Parathyroid adenoma (tissue), 2 donors: ENCODE data around the gene NUP98.

ENCODE experiments used
- H2AFZ ChIP-seq: fragments of 300-600 bp; sonication (generic); one replicate; pipeline ENCODE4 v1.7.0; 2017; ENCODE audit warnings: antibody characterized with exemption, mild to moderate bottlenecking
- H3K27ac ChIP-seq: fragments of 300-600 bp; sonication (generic); one replicate; pipeline ENCODE4 v1.7.0; 2017
- H3K27me3 ChIP-seq: fragments of 300-600 bp; sonication (generic); one replicate; pipeline ENCODE4 v1.7.0; 2017; ENCODE audit warnings: low read length; ENCODE audit not compliant: control insufficient read depth, insufficient read depth
- H3K36me3 ChIP-seq: fragments of 300-600 bp; sonication (generic); one replicate; pipeline ENCODE4 v1.7.0; 2017; ENCODE audit warnings: low read length; ENCODE audit not compliant: control insufficient read depth, insufficient read depth
- H3K4me1 ChIP-seq: fragments of 300-600 bp; sonication (generic); one replicate; pipeline ENCODE4 v1.7.0; 2017; ENCODE audit warnings: control low read depth
- H3K4me2 ChIP-seq: fragments of 300-600 bp; sonication (generic); one replicate; pipeline ENCODE4 v1.7.0; 2017; ENCODE audit warnings: low read length
- H3K4me3 ChIP-seq: fragments of 300-600 bp; sonication (generic); one replicate; pipeline ENCODE4 v1.7.0; 2017; ENCODE audit warnings: low read depth, low read length
- H3K79me2 ChIP-seq: fragments of 300-600 bp; sonication (generic); one replicate; pipeline ENCODE4 v1.7.0; 2017; ENCODE audit warnings: control low read depth
- H3K9ac ChIP-seq: fragments of 300-600 bp; sonication (generic); one replicate; pipeline ENCODE4 v1.7.0; 2017; ENCODE audit warnings: mild to moderate bottlenecking
- H3K9me3 ChIP-seq: fragments of 300-600 bp; sonication (generic); one replicate; pipeline ENCODE4 v1.7.0; 2017; ENCODE audit warnings: low read length; ENCODE audit not compliant: control insufficient read depth
- CTCF ChIP-seq: fragments of 300-600 bp; sonication (generic); IDR thresholded peaks from one replicate; pipeline ENCODE4 v1.7.0; 2017; ENCODE audit warnings: antibody characterized with exemption, mild to moderate bottlenecking
- donor health status: primary hyperparathyroidism.

The NUP98 gene

GRCh38 chr11:3841426-3842350 is 44.3 kb upstream of the NUP98 start:
- Histone ChIP-seq H3K27me3 (no peaks in the 10 kb centered on the region), H3K4me1 (peaks cover 3% of the 10 kb centered on the region), H3K4me2 (peak overlapping the region; percentile 69), H3K9me3 (no peaks in the 10 kb centered on the region), H3K79me2 (no peaks in the 10 kb centered on the region), H3K27ac (peak overlapping the region; percentile 95), H2AFZ (peak overlapping the region; percentile 88), H3K9ac (peak overlapping the region; percentile 84), H3K4me3 (peak overlapping the region; percentile 57), H3K36me3 (no peaks in the 10 kb centered on the region)
- TF ChIP-seq CTCF: peak; percentile 74

GRCh38 chr11:3840870-3841425 is 43.6 kb upstream of the NUP98 start, which contains the start of gene RHOG:
Gene RHOG (minus strand): TSS chr11:3840959. CDS start chr11:3828138, 12,821 bp downstream.
- Histone ChIP-seq H3K4me1 (peaks cover 3% of the 10 kb centered on the region), H3K27ac (peak within 1 kb of the TSS; percentile 95), H3K9me3 (no peaks in the 10 kb centered on the region), H2AFZ (peak within 1 kb of the TSS; percentile 88), H3K79me2 (no peaks in the 10 kb centered on the region), H3K4me2 (peak within 1 kb of the TSS; percentile 69), H3K4me3 (peak within 1 kb of the TSS; percentile 57), H3K9ac (peak within 1 kb of the TSS; percentile 84), H3K36me3 (no peaks in the 10 kb centered on the region), H3K27me3 (no peaks in the 10 kb centered on the region)
- no peak for TF ChIP-seq CTCF

- H3K27me3 ChIP-seq: no peaks in the 10 kb centered on the region
- peak overlapping the region; percentile 95 for H3K27ac ChIP-seq
- H3K4me3 ChIP-seq: peak overlapping the region; percentile 57
- no peaks in the 10 kb centered on the region for H3K9me3 ChIP-seq
- H3K4me2 ChIP-seq: peak overlapping the region; percentile 62
- H3K9ac ChIP-seq: peak overlapping the region; percentile 46
- H3K79me2 ChIP-seq: no peaks in the 10 kb centered on the region
- no peak for TF ChIP-seq CTCF
- H2AFZ ChIP-seq: peak overlapping the region; percentile 88
- no peaks in the 10 kb centered on the region for H3K36me3 ChIP-seq
- peaks cover 3% of the 10 kb centered on the region for H3K4me1 ChIP-seq
These were observed 42.9 kb upstream of the NUP98 start for GRCh38 chr11:3840004-3840869.

GRCh38 chr11:3838504-3838903 is 41.1 kb upstream of the NUP98 start:
- Histone ChIP-seq H3K27ac (no peak overlapping the region), H2AFZ (no peak overlapping the region)

More at GRCh38 chr11:3838504-3838903, 41.1 kb upstream of the NUP98 start:
- no peak overlapping the region for H3K9ac ChIP-seq
- no peaks in the 10 kb centered on the region for H3K27me3 ChIP-seq
- no peaks in the 10 kb centered on the region for H3K36me3 ChIP-seq
- no peak overlapping the region for H3K4me2 ChIP-seq
- TF ChIP-seq CTCF: no peak
- H3K4me3 ChIP-seq: no peak overlapping the region
- no peaks in the 10 kb centered on the region for H3K9me3 ChIP-seq
- H3K4me1 ChIP-seq: peaks cover 3% of the 10 kb centered on the region
- H3K79me2 ChIP-seq: peaks cover 3% of the 10 kb centered on the region
